BJ (cell line): ENCODE measurements around the gene RIN1. TPM values are rescaled to one million over a fixed set of nuclear protein-coding genes. Genes with fewer than 3 reads are reported as not detected.
A peak's percentile ranks its signal among the peaks of the same experiment; 100 is the strongest.
"Not testable (repeated sequence)": the region's sequence is repeated elsewhere in the genome, so short reads cannot be mapped to it uniquely, and the experiment has no call there.

Source experiments
- CTCF ChIA-PET: fragments of 350-600 bp; formaldehyde crosslinking; extraction: SDS; loops from one replicate; lab custom pipeline; 2021; ENCODE audit warnings: antibody characterized with exemption, inconsistent platforms; lab: Yijun Ruan, JAX
- POLR2A ChIA-PET: fragments of 300-600 bp; sonication (Branson Sonifier 250); formaldehyde crosslinking; extraction: SDS; loops from one replicate; lab custom pipeline; 2021; ENCODE audit warnings: antibody characterized with exemption; lab: Charles Lee
- DNase-seq: peaks from one replicate; pipeline ENCODE4 v3.0.0-alpha.2; 2011; ENCODE audit warnings: low read depth
- H3K27me3 ChIP-seq: 2 replicates; pipeline ENCODE4 v1.6.0; 2011; ENCODE audit warnings: low read length; ENCODE audit not compliant: control insufficient read depth, insufficient read depth
- H3K36me3 ChIP-seq: 2 replicates; pipeline ENCODE4 v1.5.1; 2011; ENCODE audit warnings: low read length; ENCODE audit not compliant: control insufficient read depth, insufficient read depth
- H3K4me3 ChIP-seq: 2 replicates; pipeline ENCODE4 v1.5.1; 2011; ENCODE audit warnings: low read depth, mild to moderate bottlenecking, control low read depth, low read length
- CTCF ChIP-seq: IDR thresholded peaks from 2 replicates; pipeline ENCODE4 v1.5.1; 2011; ENCODE audit warnings: low read depth, mild to moderate bottlenecking, control low read depth, inconsistent platforms, low read length, moderate library complexity; ENCODE audit not compliant: insufficient read depth
- polyA plus RNA-seq: library from polyadenylated mRNA; depleted of rRNA; stranded (reverse); fragments of >200 nt; gene quantifications from 2 replicates; pipeline ENCODE4 v1.2.3, GENCODE V29; 2011

Gene RIN1
- polyA plus RNA-seq, 1 experiment, result 9.2 TPM

GRCh38 chr11:66359662-66360087, 23.4 kb upstream of the RIN1 start:
- Histone ChIP-seq H3K4me3 (no peak overlapping the region), H3K36me3 (no peaks in the 10 kb centered on the region), H3K27me3 (no peaks in the 10 kb centered on the region)
- no peak for DNase-seq
- CTCF ChIA-PET, result interaction anchor here (1.0 kb wide), 1 partner anchor 29 kb away, joined by 3 read pairs; no protein-coding TSS in a partner anchor
- no peak for TF ChIP-seq CTCF
- POLR2A ChIA-PET, result no interaction called here

- POLR2A ChIA-PET, DNase-seq, H3K4me3 ChIP-seq, H3K36me3 ChIP-seq, H3K27me3 ChIP-seq: not testable (repeated sequence)
- CTCF ChIA-PET, result interaction anchor here (0.6 to 3.5 kb wide), 5 partner anchors 12 to 763 kb away, joined by 3 to 11 read pairs (median 5); no protein-coding TSS in a partner anchor
Measured at GRCh38 chr11:66350560-66351235, 14.5 kb upstream of the RIN1 start.

GRCh38 chr11:66349084-66349386, 12.8 kb upstream of the RIN1 start:
- no peaks in the 10 kb centered on the region for H3K27me3 ChIP-seq
- no peak overlapping the region for H3K4me3 ChIP-seq
- TF ChIP-seq CTCF, result no peak
- no peaks in the 10 kb centered on the region for H3K36me3 ChIP-seq
- POLR2A ChIA-PET, result no interaction called here
- no peak for DNase-seq
- CTCF ChIA-PET, result interaction anchor here (1.6 kb wide), 1 partner anchor 18 kb away, joined by 3 read pairs; no protein-coding TSS in a partner anchor

- POLR2A ChIA-PET, result interaction anchor here (0.6 kb wide), 1 partner anchor 35 kb away, joined by 3 read pairs; no protein-coding TSS in a partner anchor
- CTCF ChIA-PET, result interaction anchor here (0.9 to 2.3 kb wide), 7 partner anchors 19 to 65 kb away, joined by 3 to 14 read pairs (median 4); partner anchors contain the start of gene SLC29A2
- peak within 1 kb of the TSS; percentile 95 for H3K4me3 ChIP-seq
- peak; percentile 84 for DNase-seq
- H3K27me3 ChIP-seq, result no peaks in the 10 kb centered on the region
- TF ChIP-seq CTCF, result no peak
- H3K36me3 ChIP-seq, result no peaks in the 10 kb centered on the region
Measured at GRCh38 chr11:66347425-66348276, 11.4 kb upstream of the RIN1 start, which contains the start of gene B4GAT1. Gene B4GAT1 (minus strand): TSS chr11:66347629. CDS start chr11:66347545, 84 bp downstream.

GRCh38 chr11:66346476-66347424, 10.5 kb upstream of the RIN1 start:
- no peak for TF ChIP-seq CTCF
- Histone ChIP-seq H3K27me3 (no peaks in the 10 kb centered on the region), H3K36me3 (peaks cover 5% of the 10 kb centered on the region), H3K4me3 (peak overlapping the region; percentile 95)
- ChIA-PET POLR2A (no interaction called here), CTCF (interaction anchor here (1.4 to 3.8 kb wide), 5 partner anchors 11 to 64 kb away, joined by 4 to 16 read pairs (median 8); partner anchors contain the start of gene RIN1)
- no peak for DNase-seq
